Measurements from ENCODE around the gene SYNDIG1L.
"Not testable (repeated sequence)": the region's sequence is repeated elsewhere in the genome, so short reads cannot be mapped to it uniquely, and the experiment has no call there.

The SYNDIG1L gene

GRCh38 chr14:74464785-74465184 lies 38.8 kb upstream of the SYNDIG1L start:
- no peak for TF ChIP-seq CTCF (conservative IDR thresholded peaks at IDR 0.05)
- H3K27ac ChIP-seq = no peak overlapping the region

DNA sequence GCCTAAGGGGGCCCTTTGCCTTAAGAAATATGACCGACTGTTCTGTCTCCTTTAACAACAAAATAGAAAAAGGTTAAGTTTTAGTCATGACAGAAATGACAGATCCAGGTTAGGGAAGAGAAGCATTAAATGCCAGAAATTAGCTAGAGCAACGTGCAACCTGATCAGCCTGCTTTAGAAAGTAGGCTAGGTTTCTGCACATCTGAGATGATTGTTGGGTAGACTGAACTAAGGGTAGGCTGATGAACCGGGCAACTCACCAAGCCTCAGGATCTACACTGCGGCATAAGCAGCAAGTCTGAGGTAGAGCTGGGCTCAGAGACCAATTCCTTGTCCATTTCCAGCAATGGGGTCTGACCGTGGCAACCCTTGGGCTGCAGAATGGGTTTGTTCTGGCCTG lies 37.7 kb upstream of the SYNDIG1L start:
- H3K27ac ChIP-seq = no peak overlapping the region
- TF ChIP-seq CTCF (conservative IDR thresholded peaks at IDR 0.05) = no peak

- no peak for TF ChIP-seq CTCF (conservative IDR thresholded peaks at IDR 0.05)
- no peak overlapping the region for H3K27ac ChIP-seq
These were observed 37.0 kb upstream of the SYNDIG1L start for GRCh38 chr14:74462993-74463392.

GRCh38 chr14:74459976-74460375 lies 34.0 kb upstream of the SYNDIG1L start:
- no peak for TF ChIP-seq CTCF (conservative IDR thresholded peaks at IDR 0.05)
- no peak overlapping the region for H3K27ac ChIP-seq

DNA sequence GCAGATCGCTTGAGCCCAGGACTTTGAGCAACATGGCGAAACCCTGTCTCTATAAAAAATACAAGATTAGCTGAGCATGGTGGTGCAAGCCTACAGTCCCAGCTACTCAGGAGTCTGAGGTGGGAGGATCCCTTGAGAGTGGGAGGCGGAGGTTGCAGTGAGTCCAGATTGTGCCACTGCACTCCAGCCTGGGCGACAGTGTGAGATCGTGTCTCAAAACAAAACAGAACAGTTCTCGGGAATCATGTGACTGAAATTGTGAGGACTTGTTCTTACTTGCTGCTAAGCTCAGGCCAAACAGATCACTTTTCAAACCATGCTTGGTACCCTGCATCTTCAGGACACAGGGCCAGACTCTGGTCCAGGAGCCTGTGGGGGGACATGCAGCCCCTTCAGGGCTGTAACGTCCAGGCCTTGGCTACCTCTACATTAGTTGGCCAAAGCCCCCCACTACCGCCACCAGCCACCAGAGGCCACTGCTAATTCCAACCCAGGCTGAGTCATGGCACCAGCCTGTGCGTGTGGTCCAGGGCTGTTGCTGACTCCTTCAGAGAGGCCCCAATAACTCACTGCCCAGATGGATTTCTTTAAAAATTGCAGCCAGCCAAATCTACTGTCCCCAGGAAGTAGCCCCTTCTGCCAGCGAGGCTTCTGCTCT lies 33.4 kb upstream of the SYNDIG1L start:
- peak; percentile 58 for TF ChIP-seq CTCF (conservative IDR thresholded peaks at IDR 0.05)
- H3K27ac ChIP-seq = no peak overlapping the region

GRCh38 chr14:74457565-74457895 lies 31.5 kb upstream of the SYNDIG1L start:
- TF ChIP-seq CTCF (conservative IDR thresholded peaks at IDR 0.05) = no peak
- H3K27ac ChIP-seq = no peak overlapping the region

DNA sequence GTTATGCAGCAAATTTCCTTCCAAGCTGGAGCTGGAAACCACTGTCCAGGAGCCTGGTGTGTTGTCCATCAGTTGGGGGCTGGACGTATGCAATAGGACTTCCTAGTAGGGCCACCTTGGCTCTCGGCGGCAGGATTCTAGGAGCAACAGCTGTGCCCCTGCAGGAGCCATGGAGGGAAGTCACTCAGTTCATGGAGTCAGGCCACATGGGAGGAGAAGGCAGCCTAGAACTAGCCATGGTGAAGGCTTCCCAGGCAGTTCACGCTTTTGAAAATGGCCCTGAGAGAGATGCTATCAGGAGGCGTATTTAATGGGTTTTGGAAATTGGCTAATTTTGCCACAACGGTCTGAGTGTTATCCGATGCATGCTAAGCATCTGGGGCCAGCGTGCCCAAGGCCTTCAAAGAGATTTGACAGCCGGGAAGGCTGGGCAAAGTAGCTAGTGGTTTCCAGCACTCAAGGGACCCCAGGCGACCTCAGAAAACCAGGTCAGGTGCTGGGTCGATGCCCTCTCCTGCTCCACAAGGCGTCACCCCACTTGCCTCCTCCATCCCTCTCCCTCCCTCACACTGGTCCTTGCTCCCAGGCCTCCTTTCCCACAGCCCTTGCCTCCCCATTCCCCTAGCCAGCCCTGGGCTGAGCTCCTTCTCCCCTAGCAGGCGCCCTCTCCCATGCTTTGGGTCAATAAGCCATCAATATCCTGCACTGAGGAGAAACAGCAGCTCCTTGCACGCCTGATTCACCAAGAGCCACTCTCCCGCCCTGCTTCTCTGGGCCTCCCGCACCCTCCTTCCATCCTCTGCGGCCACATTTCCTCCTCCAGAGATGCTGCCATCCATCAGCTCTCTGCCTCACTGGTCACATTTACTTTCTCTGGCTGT lies 30.9 kb upstream of the SYNDIG1L start:
- no peak overlapping the region for H3K27ac ChIP-seq
- no peak for TF ChIP-seq CTCF (conservative IDR thresholded peaks at IDR 0.05)

DNA sequence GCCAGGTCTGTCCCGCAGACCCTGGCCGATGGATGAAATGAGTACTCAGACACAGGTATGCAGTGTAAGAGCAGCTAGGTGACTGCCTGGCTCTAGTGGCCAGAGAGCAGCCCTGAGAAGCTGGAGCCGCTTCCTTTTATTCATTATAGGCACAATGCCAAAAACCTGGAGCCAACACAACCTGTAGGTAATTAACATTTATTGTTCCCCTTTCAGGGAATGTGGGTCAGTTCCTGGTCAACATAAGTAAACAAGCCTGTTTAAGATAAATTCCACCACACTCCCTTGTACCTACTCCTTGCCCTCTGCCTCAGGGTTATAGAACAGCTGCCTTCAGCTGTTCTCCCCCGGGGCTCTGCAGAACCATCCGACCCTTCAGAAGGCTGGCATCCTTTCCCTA lies 28.4 kb upstream of the SYNDIG1L start:
- not testable (repeated sequence) for H3K27ac ChIP-seq
